CD4-positive, alpha-beta T cell treated with Interleukin-17A for 4 hours (primary cell): ENCODE results near the gene PPM1B.

Experiments used
- DNase-seq: peaks from one replicate; pipeline ENCODE4 v3.0.0-alpha.2; 2020; ENCODE audit warnings: mixed read lengths

PPM1B gene

DNA sequence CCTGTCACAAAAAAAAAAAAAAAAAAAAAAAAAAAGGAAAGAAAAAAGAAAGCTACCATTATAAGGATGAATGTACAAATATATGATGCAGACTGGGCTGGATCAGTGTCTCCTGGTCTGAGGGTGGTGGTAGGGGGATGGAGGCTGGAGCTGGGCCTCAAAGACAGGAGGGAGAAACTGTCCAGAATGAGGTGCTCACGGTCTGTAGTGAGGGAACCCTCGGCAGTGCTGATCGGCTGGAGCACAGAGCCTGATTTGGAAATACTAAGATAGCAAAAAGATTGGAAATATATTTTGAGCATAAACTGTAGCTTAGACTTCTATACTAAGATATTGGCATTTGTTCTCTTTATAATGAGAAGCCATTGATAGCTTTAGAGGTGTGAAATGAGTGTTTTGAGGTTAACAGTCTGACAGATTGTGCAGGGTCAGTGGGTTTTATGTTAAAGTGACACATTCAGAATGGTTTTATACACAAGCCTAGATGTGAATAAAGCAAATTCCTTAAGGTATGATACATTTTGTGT, 98.7 kb downstream of the PPM1B start:
- DNase-seq, result no peak

DNA sequence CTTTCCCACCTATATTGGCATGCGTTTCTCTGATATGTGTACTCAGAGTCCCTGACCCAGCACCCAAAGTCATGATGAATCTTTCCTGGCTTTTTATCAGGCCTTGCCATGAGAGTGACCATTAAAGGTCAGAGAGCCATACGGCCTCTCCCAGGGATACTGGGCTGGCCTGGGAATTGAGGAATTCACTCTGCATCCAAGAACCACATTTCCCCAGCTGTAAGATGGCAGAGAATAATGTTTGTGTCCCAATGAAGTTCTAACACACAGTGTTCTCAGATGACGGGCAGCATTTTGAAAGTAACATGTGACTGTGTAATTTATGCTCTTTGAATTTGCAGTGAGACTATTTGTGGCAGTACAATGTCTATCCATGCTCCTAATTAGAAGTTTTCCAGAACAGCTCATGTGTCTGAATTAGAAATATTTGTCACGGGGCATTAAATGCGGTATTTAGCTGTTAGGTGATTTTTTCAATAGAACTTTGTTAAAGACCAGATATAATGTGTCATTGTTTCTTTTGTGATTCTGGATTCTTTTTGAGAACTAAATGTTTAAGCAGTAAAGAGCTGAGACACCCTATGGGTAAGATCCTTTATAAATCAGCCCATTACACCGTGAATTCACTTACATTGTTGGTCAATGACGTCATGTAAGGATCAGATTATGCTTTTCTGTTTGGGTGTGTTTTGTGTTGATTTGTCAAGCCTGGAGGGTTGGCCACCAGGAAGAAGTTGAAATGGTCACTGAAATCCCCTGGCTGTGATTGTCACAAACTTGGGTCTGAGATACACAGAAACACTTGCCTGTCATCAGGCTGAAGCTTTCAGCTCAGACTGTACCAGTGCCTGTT, 99.3 kb downstream of the PPM1B start:
- no peak for DNase-seq

DNA sequence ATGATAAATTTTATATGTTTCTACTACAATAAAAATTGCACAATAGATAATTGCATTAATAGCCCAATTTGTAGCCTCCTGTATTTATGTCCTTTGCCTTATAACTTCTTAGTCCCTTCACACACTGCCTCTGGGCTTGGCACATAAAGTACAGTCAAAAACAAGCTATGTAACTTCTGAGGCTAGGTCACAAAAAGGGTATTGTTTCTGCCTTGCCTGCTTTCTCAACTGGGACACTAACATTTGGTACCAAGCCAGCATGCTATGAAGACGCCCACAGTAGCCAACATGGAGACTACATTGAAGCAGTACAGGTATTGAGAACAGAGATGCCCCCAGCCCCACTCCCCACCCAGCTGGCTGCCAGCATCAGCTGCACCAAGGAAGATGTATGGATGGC, 101.2 kb downstream of the PPM1B start:
- DNase-seq, result no peak

DNA sequence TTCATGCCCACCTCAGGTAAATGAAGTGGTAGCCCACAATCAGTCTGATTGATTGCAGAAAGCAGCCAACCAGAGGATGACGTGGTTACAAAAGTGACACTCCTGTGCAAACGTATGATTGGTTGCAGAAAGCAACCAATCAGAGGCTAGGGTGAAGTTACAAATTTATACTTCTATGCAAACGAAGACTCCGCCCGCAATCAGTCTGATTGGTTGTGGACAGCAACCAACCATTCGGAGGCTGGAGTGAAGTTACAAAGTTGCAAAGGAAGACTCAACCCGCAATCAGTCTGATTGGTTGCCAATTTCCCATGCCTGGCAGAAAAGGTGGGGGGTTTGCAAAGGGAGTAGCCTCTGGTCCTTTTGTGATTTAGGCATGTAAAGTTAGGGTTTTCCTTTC, 102.6 kb downstream of the PPM1B start:
- DNase-seq, result no peak

DNA sequence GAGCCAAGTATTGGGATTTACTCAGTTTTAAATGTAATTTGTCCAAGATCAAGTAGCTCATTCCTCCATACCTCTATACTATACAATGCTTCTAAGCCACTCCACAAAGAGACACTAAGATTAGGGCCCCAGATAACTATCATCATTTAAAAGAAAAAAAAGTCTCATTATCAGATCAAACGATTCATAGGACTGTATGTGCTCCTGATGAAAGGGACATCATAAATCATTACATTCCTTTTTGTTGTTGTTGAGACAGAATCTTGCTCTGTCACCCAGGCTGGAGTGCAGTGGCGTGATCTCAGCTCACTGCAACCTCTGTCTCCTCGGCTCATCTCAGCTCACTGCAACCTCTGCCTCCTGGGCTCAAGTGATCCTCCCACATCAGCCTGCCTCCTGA, 104.4 kb downstream of the PPM1B start:
- no peak for DNase-seq

DNA sequence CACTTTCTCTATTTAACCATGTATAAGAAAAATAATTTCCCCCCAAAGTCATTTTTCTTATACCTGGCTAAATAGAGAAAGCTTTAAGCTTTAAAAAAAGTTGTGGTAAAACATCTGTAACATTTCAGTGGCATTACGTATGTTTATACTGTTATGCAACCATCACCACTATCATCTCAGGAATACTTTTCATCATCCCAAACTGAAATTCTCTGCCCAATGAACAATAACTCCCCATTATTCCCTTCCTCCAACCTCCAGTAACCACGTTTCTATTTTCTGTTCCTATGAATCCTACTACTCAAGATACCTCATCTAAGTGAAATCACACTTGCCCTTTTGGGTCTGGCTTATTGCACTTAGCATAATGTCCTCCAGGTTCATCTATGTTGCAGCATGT, 104.9 kb downstream of the PPM1B start:
- DNase-seq, result no peak

- no peak for DNase-seq
Observed at GRCh38 chr2:44275927-44276303, 107.2 kb downstream of the PPM1B start.

- no peak for DNase-seq
Observed at GRCh38 chr2:44277541-44277940, 108.9 kb downstream of the PPM1B start.

- DNase-seq, result no peak
Observed at GRCh38 chr2:44280869-44281268, 112.2 kb downstream of the PPM1B start.
